ENCODE measurements around the gene PTPRB.

The PTPRB gene

GRCh38 chr12:70643939-70644338 is 6.7 kb upstream of the PTPRB start:
- no peak for DNase-seq (ENCODE audit: low read depth in 2 of 2)

GRCh38 chr12:70641691-70642090 is 4.5 kb upstream of the PTPRB start:
- DNase-seq (ENCODE audit: low read depth in 2 of 2) = no peak

- no peak for DNase-seq (ENCODE audit: low read depth in 2 of 2)
These were observed 3.7 kb upstream of the PTPRB start for GRCh38 chr12:70640901-70641300.

- DNase-seq (ENCODE audit: low read depth in 2 of 2) = no peak
These were observed 2.3 kb upstream of the PTPRB start for GRCh38 chr12:70639535-70639934.

- DNase-seq (ENCODE audit: low read depth in 2 of 2) = no peak
These were observed 1.6 kb upstream of the PTPRB start for GRCh38 chr12:70638639-70639360.

- no peak for DNase-seq (ENCODE audit: low read depth in 2 of 2)
These were observed 1.5 kb downstream of the PTPRB start for GRCh38 chr12:70635755-70636154.

GRCh38 chr12:70628701-70629480 is 8.3 kb downstream of the PTPRB start:
- no peak for DNase-seq (ENCODE audit: low read depth in 2 of 2)

GRCh38 chr12:70627677-70628076 is 9.6 kb downstream of the PTPRB start:
- no peak for DNase-seq (ENCODE audit: low read depth in 2 of 2)

GRCh38 chr12:70626180-70626579 is 11.0 kb downstream of the PTPRB start:
- no peak for DNase-seq (ENCODE audit: low read depth in 2 of 2)

GRCh38 chr12:70619471-70620152 is 17.6 kb downstream of the PTPRB start:
- DNase-seq (ENCODE audit: low read depth in 2 of 2) = no peak

GRCh38 chr12:70618371-70618770 is 18.9 kb downstream of the PTPRB start:
- no peak for DNase-seq (ENCODE audit: low read depth in 2 of 2)

GRCh38 chr12:70617450-70617849 is 19.8 kb downstream of the PTPRB start:
- no peak for DNase-seq (ENCODE audit: low read depth in 2 of 2)

- DNase-seq (ENCODE audit: low read depth in 2 of 2) = no peak
These were observed 21.9 kb downstream of the PTPRB start for GRCh38 chr12:70615174-70615866.

- DNase-seq (ENCODE audit: low read depth in 2 of 2) = no peak
These were observed 27.3 kb downstream of the PTPRB start for GRCh38 chr12:70609739-70610491.

- DNase-seq (ENCODE audit: low read depth in 2 of 2) = no peak
These were observed 28.0 kb downstream of the PTPRB start for GRCh38 chr12:70609203-70609602.

- no peak for DNase-seq (ENCODE audit: low read depth in 2 of 2)
These were observed 29.0 kb downstream of the PTPRB start for GRCh38 chr12:70608184-70608583.

GRCh38 chr12:70607107-70607506 is 30.1 kb downstream of the PTPRB start:
- no peak for DNase-seq (ENCODE audit: low read depth in 2 of 2)

GRCh38 chr12:70605976-70606375 is 31.3 kb downstream of the PTPRB start:
- DNase-seq (ENCODE audit: low read depth in 2 of 2) = no peak

- no peak for DNase-seq (ENCODE audit: low read depth in 2 of 2)
These were observed 32.6 kb downstream of the PTPRB start for GRCh38 chr12:70604662-70605061.

GRCh38 chr12:70603044-70603443 is 34.2 kb downstream of the PTPRB start:
- DNase-seq (ENCODE audit: low read depth in 2 of 2) = no peak

GRCh38 chr12:70598467-70599193 is 38.6 kb downstream of the PTPRB start:
- DNase-seq (ENCODE audit: low read depth in 2 of 2) = no peak
